Measurements from ENCODE around the gene SNRK.

Gene SNRK

DNA sequence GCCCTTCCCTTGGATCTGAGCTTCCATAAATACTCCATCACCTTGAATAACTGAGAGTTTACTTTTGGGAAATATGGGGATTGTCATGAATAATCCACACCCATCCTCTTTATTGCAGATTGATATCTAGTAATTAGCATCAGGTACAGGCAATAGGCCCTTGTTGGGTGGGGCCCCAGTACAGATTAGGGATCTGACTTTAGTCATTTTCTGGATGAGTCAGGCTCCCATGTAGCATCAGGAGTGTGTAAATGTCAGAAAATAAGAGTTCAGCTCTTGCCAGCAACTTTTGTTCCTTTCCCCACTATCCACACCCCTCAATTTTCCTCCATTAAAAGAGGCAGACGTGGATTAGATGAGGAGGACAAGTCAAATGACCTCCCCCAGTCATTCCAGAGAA lies 17.7 kb upstream of the SNRK start:
- no peak for DNase-seq (ENCODE audit: low spot score)

DNA sequence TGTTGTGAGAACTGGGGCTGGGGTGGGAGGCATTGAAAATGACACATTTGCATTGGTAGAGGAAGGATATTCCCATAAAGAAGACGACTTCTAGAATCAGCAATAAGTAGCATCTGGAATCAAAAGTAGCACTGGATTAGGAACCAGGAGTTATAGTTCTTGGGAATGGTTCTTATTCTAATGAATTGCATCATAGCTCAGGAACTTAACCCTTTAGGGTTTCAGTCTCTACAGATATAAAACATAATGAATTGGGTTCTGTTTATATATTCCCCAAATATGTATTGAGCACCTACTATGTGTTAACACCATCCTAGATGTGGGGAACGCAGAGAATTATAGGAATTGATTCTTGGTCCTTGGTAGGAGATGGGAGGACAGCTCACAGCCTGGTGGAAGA lies 16.3 kb upstream of the SNRK start:
- DNase-seq (ENCODE audit: low spot score) = no peak

DNA sequence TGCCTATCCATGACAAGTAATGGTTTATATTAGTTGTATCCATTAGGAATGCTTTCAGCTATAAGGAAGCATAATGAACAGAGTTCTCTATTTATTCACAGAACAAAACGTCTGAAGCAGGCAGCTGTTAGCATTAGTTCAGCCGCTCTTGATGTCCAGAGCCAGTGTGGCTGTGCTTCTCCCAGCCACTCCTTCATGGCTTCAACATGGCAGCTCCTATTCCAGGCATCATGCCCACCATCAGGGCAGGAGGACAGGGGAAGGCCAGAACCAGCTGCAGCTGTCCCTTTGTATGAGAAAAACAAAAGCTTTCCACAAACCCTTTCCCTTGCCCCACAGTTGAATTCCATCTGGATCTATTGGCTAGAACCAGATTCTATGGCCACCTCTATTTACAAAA lies 12.9 kb upstream of the SNRK start:
- DNase-seq (ENCODE audit: low spot score) = no peak

DNA sequence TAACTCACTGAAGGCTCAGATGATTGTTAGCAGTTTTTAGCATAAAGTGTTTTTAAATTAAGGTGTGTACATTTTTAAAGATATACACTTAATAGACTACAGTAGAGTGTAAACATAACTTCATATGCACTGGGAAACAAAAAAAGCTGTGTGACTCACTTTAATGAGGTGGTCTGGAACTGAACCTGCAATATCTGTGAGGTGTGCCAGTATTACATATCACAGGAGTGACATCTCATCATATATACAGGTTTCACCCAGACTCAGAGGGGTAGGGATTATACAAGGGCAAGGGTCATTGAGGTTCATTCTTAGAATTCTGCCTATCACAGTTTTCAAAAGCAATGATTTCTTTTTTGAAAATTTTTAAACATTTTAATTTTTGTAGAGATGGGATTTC lies 7.3 kb upstream of the SNRK start:
- no peak for DNase-seq (ENCODE audit: low spot score)

DNA sequence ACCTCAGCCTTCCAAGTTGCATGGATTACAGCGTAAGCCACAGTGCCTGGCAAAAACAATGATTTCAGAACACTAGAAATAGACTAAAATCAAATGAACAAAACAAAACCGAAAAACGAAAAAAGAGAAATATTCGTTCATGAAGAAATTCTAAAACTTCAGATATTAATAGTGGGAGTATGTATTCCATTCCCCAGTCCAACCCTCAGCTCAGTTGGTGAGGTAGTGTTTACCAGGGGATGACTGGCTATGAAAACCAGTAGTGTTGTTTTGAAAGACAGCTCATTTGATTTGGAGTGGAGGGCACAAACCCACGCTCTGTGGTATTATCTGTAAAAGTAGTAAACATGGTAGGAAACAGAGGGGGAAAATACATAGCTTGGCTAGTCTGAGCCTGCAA lies 6.8 kb upstream of the SNRK start:
- DNase-seq (ENCODE audit: low spot score) = no peak

DNA sequence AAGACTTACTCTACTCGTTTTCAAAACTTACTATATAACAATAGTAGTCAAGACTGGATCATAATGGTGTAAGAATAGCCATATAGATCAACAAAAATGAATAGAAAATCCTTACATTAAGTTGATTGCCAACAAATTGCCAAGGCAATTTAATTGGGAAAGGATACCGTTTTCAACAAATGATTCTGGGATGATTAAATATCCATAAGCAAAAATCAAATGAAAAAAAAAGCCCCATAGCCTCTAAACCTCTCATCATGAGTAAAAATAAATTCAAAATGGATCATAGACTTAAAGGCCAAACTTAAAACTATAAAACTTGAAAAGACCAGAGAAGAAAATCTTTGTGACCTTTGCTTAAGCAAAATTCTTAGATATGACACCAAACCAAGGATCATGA lies 5.3 kb upstream of the SNRK start:
- DNase-seq (ENCODE audit: low spot score) = no peak

DNA sequence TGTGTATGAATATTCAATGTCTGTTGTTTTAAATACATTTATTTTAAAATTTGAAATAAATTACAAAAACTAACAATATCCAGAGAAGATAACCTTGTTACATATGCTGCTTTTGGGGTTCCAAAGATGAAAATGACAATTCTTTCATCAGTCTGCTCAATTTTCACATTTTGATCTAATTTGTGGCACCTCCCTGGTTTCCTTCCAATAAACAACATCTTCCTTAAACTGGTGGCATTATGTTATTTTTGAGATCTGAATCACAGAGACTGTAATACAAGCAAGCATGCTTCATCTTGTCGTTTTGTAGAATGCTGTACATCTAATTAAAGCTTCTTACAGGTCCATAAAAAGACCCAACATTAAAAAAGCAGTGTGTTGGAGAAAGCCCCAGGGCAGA lies 2.2 kb upstream of the SNRK start:
- DNase-seq (ENCODE audit: low spot score) = no peak

DNA sequence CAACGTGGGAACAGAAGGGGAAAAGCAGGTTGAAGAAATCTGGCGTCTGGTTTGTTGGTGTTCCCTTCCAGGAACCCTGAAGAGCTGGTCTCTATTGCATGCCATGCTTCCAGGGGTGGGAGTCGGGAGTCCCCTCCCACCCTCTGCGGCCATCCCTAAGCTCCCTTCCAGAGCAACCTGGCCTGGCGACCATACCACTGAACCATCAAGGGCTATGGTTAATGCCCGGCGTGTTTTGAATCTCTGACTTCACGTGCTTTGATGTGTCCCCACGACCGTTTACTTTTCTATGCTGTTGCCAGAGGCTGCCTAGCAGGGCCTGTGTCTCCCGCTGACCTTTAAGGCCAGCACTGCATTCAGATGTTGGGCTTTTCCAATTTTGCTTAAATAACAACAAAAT lies 696 bp upstream of the SNRK start:
- no peak for DNase-seq (ENCODE audit: low spot score)

DNA sequence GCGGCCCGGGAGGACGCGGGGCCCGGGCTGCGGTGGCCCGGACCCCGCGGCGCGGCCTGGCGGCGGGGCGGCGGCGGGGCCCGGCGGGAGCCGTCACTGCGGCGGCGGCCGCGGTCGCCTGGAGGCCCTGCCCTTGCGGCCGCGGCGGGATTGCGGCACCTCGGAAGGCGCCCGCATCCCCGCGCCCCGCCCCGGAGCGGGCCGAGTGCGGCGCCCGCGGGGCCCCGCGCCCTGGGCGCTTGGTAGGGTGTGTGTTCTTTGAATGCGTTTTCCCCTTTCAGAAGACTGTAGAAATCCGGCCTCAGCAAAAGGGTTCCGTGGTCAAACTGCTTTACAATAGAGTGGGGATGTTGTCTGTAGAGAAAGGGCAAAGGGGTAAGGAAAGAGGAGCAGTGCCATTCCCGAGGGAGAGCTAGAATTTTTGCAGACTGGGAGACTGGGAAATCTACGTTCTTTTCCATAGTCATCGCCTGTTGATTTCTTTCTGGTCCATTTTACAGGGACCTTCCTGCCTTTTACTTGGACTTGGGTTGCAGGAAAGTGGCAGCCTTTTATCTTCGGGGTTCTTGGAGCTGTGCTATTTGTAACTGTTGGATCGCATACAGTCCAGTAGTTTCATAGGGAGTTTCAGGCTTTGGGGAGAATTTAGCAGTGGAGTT lies 630 bp downstream of the SNRK start:
- DNase-seq (ENCODE audit: low spot score) = no peak

DNA sequence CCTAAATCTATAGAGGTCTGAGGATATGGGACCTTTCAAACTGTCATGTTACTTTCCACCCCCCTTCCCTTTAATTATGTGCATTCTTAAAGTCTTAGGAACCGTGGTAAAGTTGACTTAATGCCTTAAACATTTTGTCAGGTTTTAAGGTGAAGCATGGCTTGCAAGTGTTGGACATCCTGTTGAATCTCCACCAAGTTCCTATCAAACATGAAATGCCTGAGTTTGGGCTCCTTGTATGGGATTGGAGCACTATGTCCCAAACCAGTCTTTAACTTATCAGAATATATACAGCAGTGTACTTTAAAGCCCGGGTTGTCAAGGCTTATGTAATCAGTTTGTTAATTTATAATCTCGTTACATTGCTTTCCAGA lies 1.1 kb downstream of the SNRK start:
- DNase-seq (ENCODE audit: low spot score) = no peak

DNA sequence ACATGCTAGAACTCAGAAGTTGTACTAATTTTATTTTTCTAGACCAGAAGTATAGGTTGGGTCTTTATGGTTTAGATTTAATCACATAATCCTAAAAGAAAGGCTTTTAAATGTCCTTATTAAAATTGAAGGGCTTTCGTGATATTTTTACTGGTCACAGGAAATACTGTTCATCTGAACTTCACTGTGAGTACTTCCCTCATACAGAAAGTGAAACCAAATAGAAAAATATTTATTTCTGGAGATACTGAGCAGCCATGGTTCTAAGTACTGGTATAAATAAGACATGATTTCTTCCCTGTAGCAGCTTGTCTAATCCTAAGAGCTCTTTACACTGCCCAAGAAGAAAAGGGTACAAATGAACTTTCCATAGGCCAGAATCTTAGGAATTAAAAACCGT lies 2.0 kb downstream of the SNRK start:
- DNase-seq (ENCODE audit: low spot score) = no peak

DNA sequence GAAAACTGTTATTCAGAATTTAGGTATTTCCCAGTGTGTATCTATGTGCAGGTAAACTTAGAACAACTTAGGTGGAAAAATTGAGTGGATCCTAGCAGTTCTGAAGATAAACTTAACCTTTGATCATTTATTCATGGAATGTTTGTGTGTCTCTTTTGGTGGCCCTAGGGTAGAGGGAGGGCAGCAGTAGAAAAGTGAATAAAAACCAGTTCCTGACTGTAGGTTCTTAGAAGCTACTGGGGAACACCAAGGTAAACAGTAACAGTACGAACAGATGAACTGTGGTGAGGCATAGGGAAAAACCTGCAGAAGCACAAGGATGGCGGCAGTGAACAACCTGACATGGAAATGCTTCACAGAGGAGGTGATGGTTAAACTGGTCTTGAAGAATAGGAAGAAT lies 2.5 kb downstream of the SNRK start:
- DNase-seq (ENCODE audit: low spot score) = no peak

DNA sequence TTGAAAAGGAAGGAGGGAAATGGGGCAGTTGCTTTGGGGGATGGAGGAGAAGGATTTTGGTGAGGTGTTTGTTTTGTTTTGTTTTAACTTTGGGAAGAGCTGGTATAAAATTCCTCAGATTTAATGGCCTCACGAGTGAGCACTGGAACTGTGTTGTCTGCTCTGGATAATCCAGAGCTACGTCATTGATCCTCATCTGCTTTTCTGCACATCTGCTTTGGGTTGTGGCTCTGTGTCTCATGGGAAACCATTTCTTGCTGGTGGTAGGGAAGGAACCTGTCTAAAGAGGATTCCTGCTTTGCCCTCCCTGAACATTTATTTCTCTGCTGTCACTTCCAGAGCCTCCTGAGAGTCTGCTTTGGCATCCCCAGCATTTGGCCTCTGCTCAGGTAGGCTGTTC lies 3.1 kb downstream of the SNRK start:
- DNase-seq (ENCODE audit: low spot score) = no peak

DNA sequence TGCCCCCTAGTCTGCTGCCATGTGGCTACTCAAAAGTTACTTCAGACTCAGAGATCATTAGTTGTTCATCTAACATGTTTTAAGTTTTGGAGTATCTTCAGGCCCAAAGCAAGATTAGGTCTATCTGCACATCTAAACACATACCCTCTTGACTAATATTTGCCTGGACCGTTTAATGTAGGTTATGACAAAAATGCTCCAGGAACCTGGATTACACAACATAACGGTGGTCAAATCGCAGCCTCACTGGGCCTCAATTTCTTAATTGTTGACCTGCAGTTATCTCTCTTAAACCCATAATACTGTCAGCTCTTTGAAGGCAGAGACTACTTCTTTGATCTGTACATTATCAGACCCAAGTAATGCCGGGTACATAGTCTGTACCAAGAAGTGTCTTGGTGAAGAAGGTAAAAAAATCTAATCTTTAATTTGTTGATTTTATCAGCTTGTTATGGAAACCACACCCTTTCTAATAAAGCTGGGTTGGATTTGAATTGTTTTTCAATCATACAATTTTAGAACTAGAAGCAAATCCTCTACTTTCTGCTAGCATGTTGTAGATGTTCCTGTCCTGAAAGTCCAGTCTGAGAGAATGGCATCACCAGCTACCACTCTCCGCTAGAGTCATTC lies 3.6 kb downstream of the SNRK start:
- DNase-seq (ENCODE audit: low spot score) = no peak

DNA sequence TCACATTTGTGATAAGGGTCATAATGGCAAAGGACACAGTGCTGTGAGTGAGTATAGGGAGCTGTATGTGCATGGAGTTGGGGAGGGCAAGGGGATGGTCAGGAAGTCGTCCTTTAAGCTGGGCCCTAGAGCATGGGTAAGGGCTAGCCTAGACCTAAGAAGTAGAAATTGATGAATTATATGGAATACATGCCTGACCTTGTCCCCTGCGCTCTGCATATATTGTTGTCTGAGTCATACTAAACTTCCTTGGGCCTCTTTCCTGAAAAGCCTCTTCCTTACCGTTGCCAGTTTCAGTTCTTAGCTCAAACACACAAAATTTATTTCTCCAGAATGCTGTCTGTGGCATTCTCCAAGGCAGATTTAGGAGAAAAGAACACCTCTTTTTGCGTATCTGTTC lies 4.6 kb downstream of the SNRK start:
- no peak for DNase-seq (ENCODE audit: low spot score)

DNA sequence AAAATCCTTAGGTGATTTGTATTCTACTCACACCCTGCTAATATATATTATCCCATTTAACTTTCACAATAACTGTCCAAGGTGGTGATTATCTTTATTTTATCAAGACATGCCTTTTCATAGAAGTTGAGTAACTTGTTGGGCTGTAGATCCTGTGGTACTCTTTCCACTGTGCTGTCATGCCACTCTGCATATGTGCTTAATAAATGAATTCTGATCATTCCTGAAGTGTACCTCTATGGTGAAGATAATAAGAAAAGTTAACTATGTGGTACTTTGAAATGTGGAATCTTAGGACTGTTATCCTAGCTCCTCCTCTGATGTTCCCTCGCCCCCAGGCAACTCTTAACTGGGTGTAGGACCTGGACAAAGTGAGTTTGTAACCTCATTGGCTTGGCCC lies 5.2 kb downstream of the SNRK start:
- no peak for DNase-seq (ENCODE audit: low spot score)

DNA sequence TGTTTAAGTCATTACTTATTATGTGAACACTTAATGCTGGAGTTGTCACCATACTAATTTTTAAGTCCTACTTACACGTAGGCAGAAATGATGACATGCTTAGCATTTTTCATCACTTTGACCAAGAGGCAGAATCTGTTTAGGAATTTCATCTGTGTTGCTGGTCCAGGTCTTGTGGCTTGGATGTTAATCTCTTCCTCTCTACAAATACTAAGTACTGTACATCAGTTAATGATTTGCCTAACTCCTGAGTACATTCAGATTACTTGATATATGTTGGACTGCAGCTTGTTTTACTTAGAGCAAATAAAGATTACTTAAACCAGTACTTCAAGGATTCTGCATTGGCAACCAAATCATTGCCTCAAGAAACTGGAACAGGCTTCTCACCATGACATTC lies 8.6 kb downstream of the SNRK start:
- no peak for DNase-seq (ENCODE audit: low spot score)

DNA sequence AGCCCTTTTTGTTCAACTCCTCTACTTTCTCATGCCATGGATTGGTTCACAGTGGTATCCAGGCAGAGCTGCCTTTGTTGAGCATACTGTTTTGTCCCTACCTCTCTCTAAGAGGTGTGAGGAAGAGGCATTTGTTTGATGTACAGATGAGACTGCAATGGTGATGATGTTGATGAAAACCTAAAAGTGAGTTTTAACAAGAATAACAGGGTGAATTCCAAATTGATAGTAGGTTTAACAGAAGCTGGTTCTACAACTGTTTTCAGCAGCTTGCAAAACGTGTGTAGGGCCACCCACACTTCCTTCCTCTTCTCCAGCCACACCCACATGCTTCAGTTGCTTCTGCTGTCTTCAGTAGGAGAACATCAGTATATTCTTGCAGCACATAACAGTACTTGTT lies 10.2 kb downstream of the SNRK start:
- no peak for DNase-seq (ENCODE audit: low spot score)

DNA sequence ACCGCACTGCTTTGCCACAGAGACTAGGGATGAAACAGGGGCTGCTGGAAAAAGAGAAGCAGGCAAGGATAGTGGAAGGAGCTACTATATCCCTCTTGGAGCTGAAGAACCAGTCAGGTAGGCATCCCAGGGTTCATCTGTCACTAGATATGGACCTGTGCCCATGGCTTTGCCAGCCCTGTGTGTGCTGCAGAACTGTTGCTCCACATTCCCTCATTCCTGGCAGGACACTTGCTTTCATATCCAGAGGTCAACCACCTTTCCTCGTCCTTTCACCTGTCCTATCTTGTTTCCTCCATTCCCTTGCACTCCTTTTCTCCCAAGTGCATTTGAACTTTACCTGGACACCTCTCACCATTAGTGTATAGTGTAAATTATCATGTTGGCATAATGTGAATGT lies 12.0 kb downstream of the SNRK start:
- DNase-seq (ENCODE audit: low spot score) = peak; percentile 59

DNA sequence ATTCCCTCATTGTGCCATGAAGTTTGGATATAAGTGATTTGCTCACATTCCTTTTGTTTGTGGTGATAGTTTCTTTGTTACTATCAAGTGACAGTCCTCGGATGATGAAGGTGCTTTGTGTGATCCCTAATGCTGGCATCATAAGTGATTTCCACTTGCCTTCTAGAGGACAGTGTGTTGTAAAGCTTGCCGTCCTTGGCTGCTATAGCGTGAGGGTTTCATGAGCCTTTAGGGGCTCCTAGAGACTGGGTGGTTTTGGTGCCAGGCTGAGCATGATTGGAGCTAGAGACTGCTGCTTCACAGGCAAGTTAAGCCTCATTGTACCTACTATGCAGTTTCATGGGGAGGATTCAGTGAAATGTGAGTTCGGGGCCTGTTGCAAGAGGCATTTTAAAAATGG lies 12.4 kb downstream of the SNRK start:
- no peak for DNase-seq (ENCODE audit: low spot score)

DNA sequence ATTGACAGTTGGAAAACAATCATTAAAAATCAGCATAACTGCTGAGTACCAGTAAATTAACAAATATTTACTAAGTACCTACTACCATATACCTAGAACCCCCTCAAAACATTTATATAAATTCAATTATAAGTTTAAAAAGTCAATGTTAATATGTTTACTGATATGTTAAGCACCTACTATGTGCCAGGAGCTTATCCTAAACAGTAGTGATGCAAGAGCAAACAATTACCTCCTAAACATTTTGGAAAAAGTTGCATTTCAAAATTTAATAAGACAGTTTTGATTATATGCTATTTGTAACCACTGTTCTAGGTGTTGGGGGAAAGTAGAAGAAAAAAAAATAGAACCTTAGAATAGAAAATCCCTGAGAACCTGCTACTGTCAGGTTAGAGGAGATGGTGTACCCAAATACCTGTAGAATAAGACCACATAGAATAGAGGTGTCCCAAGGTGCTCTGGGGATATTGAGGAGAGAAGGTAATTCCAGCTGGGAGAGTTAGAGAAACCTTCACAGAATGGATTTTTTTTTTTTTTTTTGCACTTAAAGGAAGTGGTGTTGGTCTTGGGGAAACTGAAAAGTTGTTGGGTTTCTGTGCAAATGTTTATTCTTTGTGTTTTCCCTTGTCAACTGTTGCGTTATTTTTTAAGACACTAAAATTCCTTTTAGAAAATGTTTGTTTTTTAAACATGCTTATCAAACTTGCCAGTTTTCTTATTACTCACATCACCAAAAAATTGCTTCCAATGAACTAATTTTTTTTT lies 16.0 kb downstream of the SNRK start:
- no peak for DNase-seq (ENCODE audit: low spot score)

DNA sequence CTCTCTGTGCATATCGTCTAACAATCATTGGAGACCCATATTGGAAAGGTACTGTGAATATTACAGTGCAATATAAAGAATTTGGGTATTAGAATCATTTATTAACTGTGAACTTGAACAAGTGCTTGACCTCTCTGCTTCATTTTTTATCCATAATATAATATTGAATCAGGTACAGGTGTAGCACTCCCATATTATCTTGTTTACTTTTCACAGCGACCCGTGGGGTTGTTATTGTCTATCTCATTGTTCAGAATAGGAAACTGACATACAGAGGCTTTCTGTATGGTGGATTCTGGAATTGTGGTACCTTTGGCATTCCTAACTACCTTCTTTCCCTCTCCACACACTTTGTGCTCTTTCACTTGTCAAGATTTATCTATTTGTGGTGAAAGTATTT lies 17.8 kb downstream of the SNRK start:
- DNase-seq (ENCODE audit: low spot score) = no peak

DNA sequence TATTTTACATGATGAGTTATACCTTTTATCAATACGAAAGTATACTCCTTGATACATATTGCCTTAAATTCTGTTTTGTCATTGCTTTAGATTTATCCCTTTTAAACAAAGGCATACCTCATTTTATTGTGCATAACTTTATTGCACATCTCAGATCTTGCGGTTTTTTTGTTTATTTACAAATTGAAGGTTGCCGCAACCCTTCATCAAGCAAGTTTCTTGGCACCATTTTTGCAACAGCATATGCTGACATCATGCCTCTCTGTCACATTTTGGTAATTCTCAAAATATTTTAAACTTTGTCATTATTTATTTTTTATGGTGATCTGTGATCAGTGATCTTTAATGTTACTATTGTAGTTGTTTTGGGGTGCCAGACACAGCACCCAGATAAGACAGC lies 20.9 kb downstream of the SNRK start:
- no peak for DNase-seq (ENCODE audit: low spot score)

DNA sequence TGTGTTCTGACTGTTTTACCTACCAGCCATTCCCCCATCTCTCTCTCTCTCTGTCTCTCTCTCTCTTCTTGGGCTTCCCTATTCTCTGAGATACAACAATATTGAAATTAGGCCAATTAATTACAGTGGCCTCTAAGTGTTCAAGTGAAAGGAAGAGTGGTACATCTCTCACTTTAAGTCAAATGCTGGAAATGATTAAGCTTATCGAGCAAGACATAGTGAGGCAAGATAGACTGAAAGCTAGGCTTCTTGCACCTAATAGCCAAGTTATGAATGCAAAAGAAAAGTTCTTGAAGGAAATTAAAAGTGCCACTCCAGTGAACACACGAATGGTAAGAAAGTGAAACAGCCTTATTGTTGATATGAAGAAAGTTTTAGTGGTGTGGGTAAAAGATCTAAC lies 21.3 kb downstream of the SNRK start:
- no peak for DNase-seq (ENCODE audit: low spot score)
